ENCODE results near the gene CCNL2. TPM values are rescaled to one million over a fixed set of nuclear protein-coding genes. Genes with fewer than 3 reads are reported as not detected.
"Not testable (repeated sequence)": the region's sequence is repeated elsewhere in the genome, so short reads cannot be mapped to it uniquely, and the experiment has no call there.

Gene CCNL2
- total and polyA plus RNA-seq, 8 donors: 49.2 to 409 (median 84.1) TPM

DNA sequence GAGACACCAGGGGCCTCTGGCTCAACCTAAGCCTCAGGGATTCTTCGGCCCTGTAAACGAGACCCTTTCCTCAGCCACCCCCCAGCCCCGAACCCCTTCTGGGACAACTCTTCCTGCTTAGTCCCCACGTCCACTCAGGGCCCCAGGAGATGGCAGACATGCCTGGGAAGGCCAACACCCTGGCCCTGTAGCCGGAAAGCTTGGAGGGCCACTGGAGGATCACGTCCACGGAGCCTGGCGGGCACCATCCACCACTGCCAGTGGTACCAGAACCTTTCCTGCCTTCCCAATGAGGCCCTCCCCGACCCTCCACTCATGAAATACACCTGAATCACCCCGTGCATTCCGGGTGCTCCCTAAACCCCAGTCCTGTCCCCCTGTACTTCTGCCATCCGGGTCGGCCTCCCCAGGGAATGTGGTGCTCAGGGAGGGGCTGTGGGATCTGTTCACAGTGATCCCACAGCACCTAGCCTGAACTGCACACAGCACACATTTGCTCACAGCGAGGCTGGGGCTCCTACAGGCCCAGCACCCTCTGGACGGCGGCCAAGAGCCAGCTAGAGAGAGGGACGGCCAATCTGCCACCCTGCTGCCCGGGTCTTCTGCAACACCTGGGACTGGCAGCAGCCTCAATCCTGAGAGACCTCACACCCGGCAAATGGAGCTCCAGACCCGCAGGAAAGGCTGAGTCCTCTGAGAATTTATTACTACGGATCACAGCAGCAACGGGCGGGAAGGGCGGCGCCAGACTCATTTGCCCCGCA lies 25.9 kb downstream of the CCNL2 start:
- FAIRE-seq: no peak
- Histone ChIP-seq H3K36me3 (no peaks in the 10 kb centered on the region), H3K4me1 (peaks cover 6 to 26% (median 13%) of the 10 kb centered on the region in 3 donors), H3K4me3 (peak overlapping the region in 2 of 4 donors; percentile 95 to 98), H3K9me3 (no peaks in the 10 kb centered on the region), H3K27me3 (no peaks in the 10 kb centered on the region), H3K27ac (no peak overlapping the region)
- WGBS, 2 donors: 73 to 77% methylated on average over 26 of the region's 26 CpGs
- no peak for ATAC-seq
- DNase-seq: peak in 2 of 6 donors; percentile 61 to 75
- TF ChIP-seq, protein P1, sequence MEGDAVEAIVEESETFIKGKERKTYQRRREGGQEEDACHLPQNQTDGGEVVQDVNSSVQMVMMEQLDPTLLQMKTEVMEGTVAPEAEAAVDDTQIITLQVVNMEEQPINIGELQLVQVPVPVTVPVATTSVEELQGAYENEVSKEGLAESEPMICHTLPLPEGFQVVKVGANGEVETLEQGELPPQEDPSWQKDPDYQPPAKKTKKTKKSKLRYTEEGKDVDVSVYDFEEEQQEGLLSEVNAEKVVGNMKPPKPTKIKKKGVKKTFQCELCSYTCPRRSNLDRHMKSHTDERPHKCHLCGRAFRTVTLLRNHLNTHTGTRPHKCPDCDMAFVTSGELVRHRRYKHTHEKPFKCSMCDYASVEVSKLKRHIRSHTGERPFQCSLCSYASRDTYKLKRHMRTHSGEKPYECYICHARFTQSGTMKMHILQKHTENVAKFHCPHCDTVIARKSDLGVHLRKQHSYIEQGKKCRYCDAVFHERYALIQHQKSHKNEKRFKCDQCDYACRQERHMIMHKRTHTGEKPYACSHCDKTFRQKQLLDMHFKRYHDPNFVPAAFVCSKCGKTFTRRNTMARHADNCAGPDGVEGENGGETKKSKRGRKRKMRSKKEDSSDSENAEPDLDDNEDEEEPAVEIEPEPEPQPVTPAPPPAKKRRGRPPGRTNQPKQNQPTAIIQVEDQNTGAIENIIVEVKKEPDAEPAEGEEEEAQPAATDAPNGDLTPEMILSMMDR (IDR thresholded peaks at IDR 0.05): no peak
- intact Hi-C loops (cut with DNase I): no loop called here

- ATAC-seq (peak; percentile 39 to 61 (median 54)), FAIRE-seq (no peak), DNase-seq (peak; percentile 68 to 93 (median 83))
- TF ChIP-seq, protein P1 (IDR thresholded peaks at IDR 0.05): peak; percentile 94 to 98 (median 96)
- no peaks in the 10 kb centered on the region for H3K9me3 ChIP-seq
- no peaks in the 10 kb centered on the region for H3K36me3 ChIP-seq
- WGBS, 2 donors: 23 to 25% methylated on average over 25 to 26 of the region's 26 CpGs
- H3K4me1 ChIP-seq: peaks cover 6 to 26% (median 13%) of the 10 kb centered on the region in 3 donors
- no peaks in the 10 kb centered on the region for H3K27me3 ChIP-seq
- intact Hi-C loops (cut with DNase I): no loop called here
- peak overlapping the region in 1 of 4 donors; percentile 33 for H3K27ac ChIP-seq
- no peak overlapping the region for H3K4me3 ChIP-seq
These were observed 27.1 kb downstream of the CCNL2 start for GRCh38 chr1:1371746-1372711.

- intact Hi-C loops (cut with DNase I): no loop called here
- Histone ChIP-seq H3K27ac (no peak overlapping the region), H3K4me1 (peaks cover 6 to 26% (median 13%) of the 10 kb centered on the region in 3 donors), H3K9me3 (no peaks in the 10 kb centered on the region), H3K27me3 (no peaks in the 10 kb centered on the region), H3K4me3 (no peak overlapping the region), H3K36me3 (no peaks in the 10 kb centered on the region)
- peak in 2 of 6 donors; percentile 29 to 80 for DNase-seq
- 56 to 64% methylated on average over 12 of the region's 12 CpGs for WGBS, 2 donors
- TF ChIP-seq, protein P1 (IDR thresholded peaks at IDR 0.05): no peak
- no peak for FAIRE-seq
- no peak for ATAC-seq
These were observed 27.8 kb downstream of the CCNL2 start for GRCh38 chr1:1371364-1371745.

DNA sequence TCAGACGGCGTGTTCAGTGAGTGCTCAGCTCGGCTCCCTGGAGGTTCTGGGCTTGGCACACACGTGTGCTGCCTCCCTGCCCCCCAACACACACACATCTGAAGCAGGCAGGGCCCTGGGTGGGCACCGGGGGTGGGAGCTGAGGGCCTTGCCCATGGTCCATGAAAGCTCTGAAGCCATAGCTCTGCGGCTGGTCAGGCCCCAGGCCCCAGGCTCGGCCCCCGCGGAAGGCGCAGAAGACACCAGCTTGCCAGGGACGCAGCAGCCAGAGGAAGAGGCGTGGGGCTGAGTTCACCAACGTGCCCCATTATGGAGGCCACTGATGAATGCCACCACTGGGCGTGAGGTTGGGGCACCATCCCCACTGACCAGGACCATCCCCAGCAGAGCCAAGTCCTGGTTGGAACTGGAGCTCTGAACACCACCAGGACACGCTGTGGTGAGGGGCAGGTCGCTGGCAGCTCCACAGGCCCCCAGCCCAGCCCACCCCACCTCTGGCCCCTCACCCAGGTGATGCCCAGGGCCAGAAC lies 28.3 kb downstream of the CCNL2 start:
- no peak for FAIRE-seq
- peak in 2 of 6 donors; percentile 40 to 72 for DNase-seq
- Histone ChIP-seq H3K4me3 (no peak overlapping the region), H3K4me1 (peaks cover 6 to 21% (median 13%) of the 10 kb centered on the region in 3 donors), H3K27me3 (no peaks in the 10 kb centered on the region), H3K9me3 (no peaks in the 10 kb centered on the region), H3K36me3 (no peaks in the 10 kb centered on the region), H3K27ac (no peak overlapping the region)
- intact Hi-C loops (cut with DNase I): no loop called here
- TF ChIP-seq, protein P1 (IDR thresholded peaks at IDR 0.05): no peak
- WGBS, 2 donors: 74 to 76% methylated on average over 15 to 16 of the region's 16 CpGs
- ATAC-seq: no peak

- H3K27ac ChIP-seq; FAIRE-seq; H3K27me3 ChIP-seq; H3K36me3 ChIP-seq; ATAC-seq; intact Hi-C loops (cut with DNase I); H3K4me3 ChIP-seq; H3K9me3 ChIP-seq: not testable (repeated sequence)
- peaks cover 6 to 21% (median 13%) of the 10 kb centered on the region in 3 donors for H3K4me1 ChIP-seq
- DNase-seq: peak in 1 of 6 donors; percentile 22
- 84 to 92% methylated on average over 14 of the region's 14 CpGs for WGBS, 2 donors
These were observed 29.0 kb downstream of the CCNL2 start for GRCh38 chr1:1370094-1370493.
